Measurements from ENCODE around the gene UBE2D2.

GRCh38 chr5:139650031-139650688 is 89.0 kb downstream of the UBE2D2 start:
- TF ChIP-seq CTCF (IDR thresholded peaks at IDR 0.05; ENCODE audit: low read depth, low read length) (peak; percentile 25), EZH2phosphoT487 (IDR thresholded peaks at IDR 0.05; ENCODE audit: low read depth) (no peak)

Measured in OCI-LY3 (cell line).